Mucosa of stomach (tissue), 1 donor: ENCODE results near the gene CEBPE.

Source experiments
- H3K27me3 ChIP-seq: one replicate; pipeline ENCODE4 v1.7.0; 2013; ENCODE audit warnings: mild to moderate bottlenecking, low read length; ENCODE audit not compliant: control insufficient read depth, insufficient read depth
- H3K36me3 ChIP-seq: one replicate; pipeline ENCODE4 v1.7.0; 2013; ENCODE audit warnings: low read length; ENCODE audit not compliant: control insufficient read depth, insufficient read depth
- H3K4me1 ChIP-seq: one replicate; pipeline ENCODE4 v1.7.0; 2013; ENCODE audit warnings: mild to moderate bottlenecking, low read length; ENCODE audit not compliant: control insufficient read depth, insufficient read depth
- H3K4me3 ChIP-seq: one replicate; pipeline ENCODE4 v1.7.0; 2013; ENCODE audit warnings: low read length
- H3K9ac ChIP-seq: one replicate; pipeline ENCODE4 v1.7.0; 2013; ENCODE audit warnings: mild to moderate bottlenecking, low read length, moderate library complexity
- H3K9me3 ChIP-seq: one replicate; pipeline ENCODE4 v1.7.0; 2013; ENCODE audit warnings: mild to moderate bottlenecking, low read length, moderate library complexity; ENCODE audit not compliant: control insufficient read depth
- donor health status: Pancreatic carcinoma.

The CEBPE gene

GRCh38 chr14:23154964-23155587, 36.0 kb upstream of the CEBPE start:
- no peaks in the 10 kb centered on the region for H3K9me3 ChIP-seq
- H3K9ac ChIP-seq, result peak overlapping the region; percentile 56

GRCh38 chr14:23153851-23154796, 35.1 kb upstream of the CEBPE start:
- H3K9me3 ChIP-seq, result no peaks in the 10 kb centered on the region
- no peaks in the 10 kb centered on the region for H3K36me3 ChIP-seq
- no peaks in the 10 kb centered on the region for H3K27me3 ChIP-seq
- peaks cover 66% of the 10 kb centered on the region for H3K4me1 ChIP-seq
- peak overlapping the region; percentile 15 for H3K4me3 ChIP-seq
- peak overlapping the region; percentile 56 for H3K9ac ChIP-seq

More at GRCh38 chr14:23154964-23155587, 36.0 kb upstream of the CEBPE start:
- peaks cover 56% of the 10 kb centered on the region for H3K4me1 ChIP-seq
- no peaks in the 10 kb centered on the region for H3K36me3 ChIP-seq
- no peak overlapping the region for H3K4me3 ChIP-seq
- H3K27me3 ChIP-seq, result no peaks in the 10 kb centered on the region

- peaks cover 81% of the 10 kb centered on the region for H3K4me1 ChIP-seq
- no peaks in the 10 kb centered on the region for H3K27me3 ChIP-seq
- no peak overlapping the region for H3K4me3 ChIP-seq
- H3K9ac ChIP-seq, result no peak overlapping the region
- H3K36me3 ChIP-seq, result no peaks in the 10 kb centered on the region
- no peaks in the 10 kb centered on the region for H3K9me3 ChIP-seq
Measured at GRCh38 chr14:23151342-23151741, 32.3 kb upstream of the CEBPE start.

- Histone ChIP-seq H3K9me3 (no peaks in the 10 kb centered on the region), H3K4me3 (no peak overlapping the region), H3K4me1 (peaks cover 75% of the 10 kb centered on the region), H3K36me3 (no peaks in the 10 kb centered on the region), H3K9ac (no peak overlapping the region), H3K27me3 (no peaks in the 10 kb centered on the region)
Measured at GRCh38 chr14:23149745-23150144, 30.7 kb upstream of the CEBPE start.

- Histone ChIP-seq H3K36me3 (no peaks in the 10 kb centered on the region), H3K4me1 (peaks cover 65% of the 10 kb centered on the region), H3K9me3 (no peaks in the 10 kb centered on the region), H3K9ac (no peak overlapping the region), H3K4me3 (no peak overlapping the region), H3K27me3 (no peaks in the 10 kb centered on the region)
Measured at GRCh38 chr14:23148591-23149249, 29.7 kb upstream of the CEBPE start.

- no peaks in the 10 kb centered on the region for H3K27me3 ChIP-seq
- no peaks in the 10 kb centered on the region for H3K36me3 ChIP-seq
- no peaks in the 10 kb centered on the region for H3K9me3 ChIP-seq
- H3K4me3 ChIP-seq, result no peak overlapping the region
- no peak overlapping the region for H3K9ac ChIP-seq
- peaks cover 61% of the 10 kb centered on the region for H3K4me1 ChIP-seq
Measured at GRCh38 chr14:23147676-23148075, 28.6 kb upstream of the CEBPE start.

GRCh38 chr14:23146980-23147379, 27.9 kb upstream of the CEBPE start:
- H3K9me3 ChIP-seq, result no peaks in the 10 kb centered on the region
- no peaks in the 10 kb centered on the region for H3K36me3 ChIP-seq
- H3K9ac ChIP-seq, result no peak overlapping the region
- H3K27me3 ChIP-seq, result no peaks in the 10 kb centered on the region
- peaks cover 61% of the 10 kb centered on the region for H3K4me1 ChIP-seq
- H3K4me3 ChIP-seq, result no peak overlapping the region

GRCh38 chr14:23146351-23146910, 27.4 kb upstream of the CEBPE start:
- Histone ChIP-seq H3K4me1 (peaks cover 58% of the 10 kb centered on the region), H3K9ac (no peak overlapping the region), H3K27me3 (no peaks in the 10 kb centered on the region), H3K36me3 (no peaks in the 10 kb centered on the region), H3K9me3 (no peaks in the 10 kb centered on the region), H3K4me3 (no peak overlapping the region)

GRCh38 chr14:23145794-23146350, 26.8 kb upstream of the CEBPE start:
- Histone ChIP-seq H3K27me3 (no peaks in the 10 kb centered on the region), H3K4me3 (no peak overlapping the region), H3K36me3 (no peaks in the 10 kb centered on the region), H3K9me3 (no peaks in the 10 kb centered on the region), H3K4me1 (peaks cover 53% of the 10 kb centered on the region), H3K9ac (no peak overlapping the region)

GRCh38 chr14:23143911-23144310, 24.9 kb upstream of the CEBPE start:
- Histone ChIP-seq H3K9me3 (no peaks in the 10 kb centered on the region), H3K4me3 (no peak overlapping the region), H3K36me3 (no peaks in the 10 kb centered on the region), H3K9ac (no peak overlapping the region), H3K27me3 (no peaks in the 10 kb centered on the region), H3K4me1 (peaks cover 39% of the 10 kb centered on the region)

- no peak overlapping the region for H3K9ac ChIP-seq
- H3K4me1 ChIP-seq, result peaks cover 46% of the 10 kb centered on the region
- no peaks in the 10 kb centered on the region for H3K9me3 ChIP-seq
- no peaks in the 10 kb centered on the region for H3K27me3 ChIP-seq
- no peak overlapping the region for H3K4me3 ChIP-seq
- H3K36me3 ChIP-seq, result peaks cover 2% of the 10 kb centered on the region
Measured at GRCh38 chr14:23142826-23143225, 23.8 kb upstream of the CEBPE start.
